ACHN (cell line): Measurements from ENCODE around the gene ENDOU.

Experiments
- DNase-seq: peaks from one replicate; pipeline ENCODE4 v3.0.0-alpha.2; 2015
- in situ Hi-C: cut with HindIII; loops from 2 replicates; pipeline ENCODE4 v1.10.0; 2017; ENCODE audit warnings: low sequenced_read_pairs, low pct_ligation_motif_present, low pct_unique_long_range_greater_than_20kb

Gene ENDOU

GRCh38 chr12:47746523-47746922, 21.2 kb upstream of the ENDOU start:
- no peak for DNase-seq
- in situ Hi-C loops: no loop called here

- DNase-seq: no peak
- in situ Hi-C loops: no loop called here
These were observed 20.8 kb upstream of the ENDOU start for GRCh38 chr12:47746073-47746472.

GRCh38 chr12:47745485-47746041, 20.3 kb upstream of the ENDOU start:
- DNase-seq: no peak
- in situ Hi-C loops: no loop called here

GRCh38 chr12:47744778-47745436, 19.6 kb upstream of the ENDOU start:
- DNase-seq: no peak
- in situ Hi-C loops: no loop called here

GRCh38 chr12:47744005-47744651, 18.8 kb upstream of the ENDOU start:
- no peak for DNase-seq
- in situ Hi-C loops: no loop called here

DNA sequence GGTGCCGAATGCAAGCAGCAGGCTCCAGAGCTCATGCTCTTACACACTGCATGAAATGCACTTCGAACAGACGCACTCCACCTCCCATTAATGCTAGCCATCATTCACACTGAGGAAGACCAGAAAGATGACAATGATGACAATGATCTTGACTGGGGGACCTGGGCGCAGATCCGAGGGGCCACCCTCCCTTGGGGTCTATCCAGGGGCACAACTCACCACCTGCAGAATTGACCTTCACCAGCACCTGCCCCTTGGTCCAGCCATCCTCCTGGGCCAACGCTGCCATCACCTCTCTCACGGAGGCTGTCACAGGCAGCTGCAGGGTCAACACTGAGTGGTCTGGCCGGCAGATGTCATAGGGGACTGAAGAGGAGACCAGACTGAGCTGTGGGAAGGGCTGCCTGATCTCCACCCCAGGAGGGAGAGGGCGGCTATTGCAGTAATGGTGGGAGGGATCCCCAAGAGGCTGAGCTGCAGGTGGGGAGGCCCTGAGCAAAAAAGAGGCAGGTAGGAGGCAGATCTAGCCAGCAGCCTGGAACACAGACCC, 18.1 kb upstream of the ENDOU start:
- no peak for DNase-seq
- in situ Hi-C loops: no loop called here

DNA sequence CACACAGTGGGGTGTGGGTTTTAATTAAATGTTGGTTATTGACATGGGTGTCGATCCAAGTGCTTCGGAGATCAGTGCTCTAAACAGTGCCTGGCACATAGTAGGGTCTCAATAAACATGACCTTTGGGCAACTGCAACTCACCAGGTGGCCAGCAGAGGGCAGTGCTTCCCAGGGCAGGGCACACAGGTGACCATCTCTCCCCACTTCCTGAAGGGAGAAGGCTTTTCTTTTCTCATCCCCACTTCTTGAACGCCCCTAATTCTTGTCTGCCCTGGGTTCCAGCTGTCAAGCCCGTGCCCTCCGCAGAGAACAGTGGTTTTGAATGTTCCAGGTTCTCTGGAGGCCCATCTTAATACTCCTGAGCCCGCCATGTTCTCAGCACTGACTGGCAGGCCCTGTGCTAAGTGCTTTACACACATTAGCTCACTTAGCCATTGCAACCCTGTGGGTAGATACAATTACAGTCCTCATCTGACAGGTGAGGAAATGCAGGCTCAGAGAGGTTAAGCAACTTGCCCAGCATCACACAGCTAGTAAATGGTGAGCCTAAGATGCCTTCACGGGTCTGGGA, 17.0 kb upstream of the ENDOU start:
- peak; percentile 68 for DNase-seq

GRCh38 chr12:47741340-47741703, 16.0 kb upstream of the ENDOU start:
- in situ Hi-C loops: no loop called here
- peak; percentile 73 for DNase-seq

More for the DNA sequence above, 17.0 kb upstream of the ENDOU start:
- in situ Hi-C loops: no loop called here

DNA sequence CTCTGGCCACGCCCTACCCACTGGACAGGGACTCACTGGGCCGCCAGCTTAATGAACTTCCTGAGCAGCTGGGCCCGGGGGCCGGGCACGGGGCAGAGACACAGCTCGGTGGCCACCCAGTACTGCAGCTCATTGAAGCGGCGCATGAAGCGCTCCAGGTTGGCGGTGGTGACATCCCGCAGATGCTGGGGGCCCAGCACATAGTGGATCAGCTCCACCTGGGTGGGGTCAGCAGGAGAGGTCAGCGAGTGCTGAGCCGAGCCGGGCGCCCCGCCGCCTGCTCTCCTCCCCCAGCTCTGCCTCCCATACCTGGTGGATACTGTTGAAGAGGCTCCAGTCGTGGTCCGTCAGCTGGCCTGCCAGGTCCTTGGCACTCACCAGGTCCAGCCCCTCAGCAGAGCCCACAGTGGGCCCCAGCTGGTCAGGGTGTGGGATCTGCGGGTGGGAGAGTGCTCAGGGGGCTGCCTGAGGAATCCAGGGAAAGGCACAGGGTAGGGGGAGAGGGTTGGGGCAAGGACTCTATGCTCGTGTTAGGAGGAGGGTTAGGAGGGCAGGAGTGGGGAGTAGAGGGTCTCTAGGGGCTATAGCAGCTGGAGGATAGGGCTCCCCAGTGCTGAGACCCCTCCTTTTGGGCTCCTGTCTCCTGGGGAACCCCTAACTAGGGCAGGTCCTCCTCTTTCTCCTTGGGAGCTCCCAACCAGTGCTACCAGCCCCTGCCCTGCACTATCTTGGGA, 15.5 kb upstream of the ENDOU start:
- no peak for DNase-seq
- in situ Hi-C loops: no loop called here

GRCh38 chr12:47739979-47740378, 14.7 kb upstream of the ENDOU start:
- DNase-seq: no peak
- in situ Hi-C loops: no loop called here

GRCh38 chr12:47739297-47739696, 14.0 kb upstream of the ENDOU start:
- DNase-seq: no peak
- in situ Hi-C loops: no loop called here

DNA sequence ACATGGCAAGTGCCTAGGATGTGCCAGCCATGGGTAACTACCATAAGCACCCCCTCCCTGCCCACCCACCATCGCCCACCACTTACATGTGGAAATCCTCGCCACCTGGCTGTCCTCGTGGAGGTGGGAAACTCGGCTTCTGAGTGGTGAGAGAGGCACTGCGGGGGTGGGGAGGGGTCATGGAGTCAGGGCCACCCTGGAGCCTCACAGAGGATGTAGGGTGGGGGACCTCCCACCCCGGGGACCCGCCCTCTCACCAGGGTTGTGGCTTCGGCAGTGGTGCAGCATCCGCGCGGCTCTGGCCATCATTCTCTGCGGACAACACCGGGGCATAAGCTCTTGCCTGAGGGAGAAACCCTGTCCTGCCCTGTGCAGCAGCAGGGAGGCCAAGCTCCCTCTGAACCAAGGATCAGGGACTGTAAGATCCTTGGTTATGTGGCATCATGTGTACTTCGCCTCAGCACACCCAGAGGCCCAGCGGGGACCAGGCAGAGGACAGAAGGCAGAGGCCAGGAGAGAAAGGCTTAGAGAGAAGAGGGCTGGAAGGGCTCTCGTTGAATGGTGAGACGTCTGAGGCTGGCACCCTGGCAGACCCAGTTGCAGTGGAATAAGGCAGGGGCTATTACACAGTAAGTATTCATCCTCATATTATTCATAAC, 12.8 kb upstream of the ENDOU start:
- in situ Hi-C loops: no loop called here
- DNase-seq: no peak

- DNase-seq: no peak
- in situ Hi-C loops: no loop called here
These were observed 11.8 kb upstream of the ENDOU start for GRCh38 chr12:47736877-47737676.

DNA sequence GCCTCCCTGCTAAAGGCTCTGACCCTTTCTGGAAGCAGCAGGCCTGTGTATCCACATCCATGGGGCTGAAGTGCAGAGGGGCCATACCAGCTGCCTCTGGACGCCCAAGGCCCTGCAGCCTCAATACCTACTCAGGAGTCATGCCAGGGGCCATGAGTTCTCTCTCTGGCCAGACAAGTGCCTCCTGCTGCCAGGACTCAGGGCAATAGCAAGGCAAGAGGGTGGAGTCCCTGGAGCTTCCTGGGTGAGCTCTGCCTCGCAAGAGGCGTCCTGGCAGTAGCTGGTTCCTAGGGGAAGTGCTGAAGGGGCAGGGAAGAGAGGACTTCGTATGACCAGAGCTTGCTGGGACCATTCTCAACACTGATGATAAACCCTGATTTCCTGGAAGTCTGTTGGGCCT, 10.9 kb upstream of the ENDOU start:
- no peak for DNase-seq
- in situ Hi-C loops: no loop called here

GRCh38 chr12:47735649-47736048, 10.4 kb upstream of the ENDOU start:
- in situ Hi-C loops: no loop called here

DNA sequence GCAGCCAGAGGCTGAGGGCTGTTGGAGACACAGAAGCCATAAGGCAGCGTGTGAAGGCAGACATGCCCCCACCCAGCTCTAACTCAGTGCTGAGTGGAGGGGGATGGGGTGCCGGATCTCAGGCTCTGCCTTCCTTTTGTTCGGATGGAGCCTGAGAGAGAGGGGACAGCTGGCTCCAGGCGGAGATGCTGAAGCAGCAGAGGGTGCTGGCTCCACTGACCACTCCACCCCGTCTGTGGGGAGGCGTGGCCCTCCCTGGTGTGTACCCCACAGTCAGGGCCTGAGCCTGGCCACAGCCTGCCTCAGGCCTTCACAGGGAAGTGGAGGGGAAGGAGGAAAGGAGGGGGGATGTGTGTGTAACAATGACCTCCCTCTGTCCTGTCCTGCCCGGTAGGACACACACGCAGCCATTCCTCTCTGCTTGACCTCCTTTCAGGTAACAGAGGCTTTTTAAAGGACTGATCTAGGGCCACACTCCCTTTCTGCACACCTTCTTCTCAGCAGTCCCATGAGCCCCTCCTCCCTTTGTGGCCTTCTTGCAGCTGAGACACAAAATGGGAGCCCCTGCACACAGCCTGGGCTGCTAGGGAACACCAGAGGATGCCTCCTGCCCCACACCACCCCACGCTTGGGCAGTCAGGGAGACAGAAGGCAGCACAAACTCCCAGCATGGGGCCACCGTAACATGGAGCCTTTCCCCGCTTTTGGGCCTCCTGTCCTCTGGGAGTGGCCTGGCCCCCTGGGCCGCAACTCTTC, 9.6 kb upstream of the ENDOU start:
- no peak for DNase-seq
- in situ Hi-C loops: no loop called here

More at GRCh38 chr12:47735649-47736048, 10.4 kb upstream of the ENDOU start:
- no peak for DNase-seq

DNA sequence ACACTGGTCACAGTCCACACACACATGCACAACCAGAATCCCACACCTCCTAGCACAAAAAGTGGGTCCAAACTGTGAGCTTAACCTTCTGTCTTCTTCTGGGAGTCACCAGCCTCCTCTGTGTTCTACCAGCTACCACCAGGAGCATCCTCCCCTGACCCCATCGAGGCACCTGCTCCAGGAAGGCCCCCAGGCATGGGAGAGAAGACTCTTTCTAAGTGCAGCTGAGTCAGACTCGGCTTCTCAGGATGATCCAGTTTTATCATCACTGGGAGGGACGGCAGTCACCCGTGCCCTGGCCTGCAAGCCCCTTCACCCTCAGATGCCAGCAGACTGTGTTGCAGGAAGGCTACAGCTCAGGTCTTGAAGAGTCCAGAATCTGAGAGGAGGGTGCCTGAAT, 7.9 kb upstream of the ENDOU start:
- in situ Hi-C loops: no loop called here
- DNase-seq: no peak
